ENCODE data around the gene ZNG1B. TPM values are rescaled to one million over a fixed set of nuclear protein-coding genes. Genes with fewer than 3 reads are reported as not detected.
A peak's percentile ranks its signal among the peaks of the same experiment; 100 is the strongest.
"Not testable (repeated sequence)": the region's sequence is repeated elsewhere in the genome, so short reads cannot be mapped to it uniquely, and the experiment has no call there.

Gene ZNG1B
- total RNA-seq, 1 donor, result 26.4 TPM

- DNase-seq (ENCODE audit: insufficient read length, low spot score, missing footprints); H4K20me1 ChIP-seq (ENCODE audit: insufficient read depth, low read length); H3K79me2 ChIP-seq (ENCODE audit: insufficient read depth, low read length); H3K27ac ChIP-seq (ENCODE audit: low read depth, low read length); H3K4me1 ChIP-seq (ENCODE audit: insufficient read depth, low read length); H3K4me2 ChIP-seq (ENCODE audit: insufficient read depth, low read length); H3K36me3 ChIP-seq (ENCODE audit: insufficient read depth, low read length); H3K9me3 ChIP-seq (ENCODE audit: low read depth, low read length); H2AFZ ChIP-seq (ENCODE audit: low read length); H3K4me3 ChIP-seq (ENCODE audit: insufficient read depth, low read length): not testable (repeated sequence)
- peaks cover 12% of the 10 kb centered on the region for H3K27me3 ChIP-seq (ENCODE audit: insufficient read depth, low read length)
These were observed 60.9 kb downstream of the ZNG1B start, which contains the start of gene FOXD4L1 for GRCh38 chr2:113498365-113498764. FOXD4L1 (plus strand) TSS chr2:113498665; CDS start chr2:113499257, 592 bp downstream.

GRCh38 chr2:113499019-113499885, 61.8 kb downstream of the ZNG1B start:
- DNase-seq (ENCODE audit: insufficient read length, low spot score, missing footprints); H3K27ac ChIP-seq (ENCODE audit: low read depth, low read length); H3K4me3 ChIP-seq (ENCODE audit: insufficient read depth, low read length); H3K4me1 ChIP-seq (ENCODE audit: insufficient read depth, low read length); H4K20me1 ChIP-seq (ENCODE audit: insufficient read depth, low read length); H2AFZ ChIP-seq (ENCODE audit: low read length); H3K9me3 ChIP-seq (ENCODE audit: low read depth, low read length); H3K36me3 ChIP-seq (ENCODE audit: insufficient read depth, low read length); H3K79me2 ChIP-seq (ENCODE audit: insufficient read depth, low read length); H3K4me2 ChIP-seq (ENCODE audit: insufficient read depth, low read length): not testable (repeated sequence)
- H3K27me3 ChIP-seq (ENCODE audit: insufficient read depth, low read length), result peaks cover 13% of the 10 kb centered on the region

- H3K27ac ChIP-seq (ENCODE audit: low read depth, low read length), result not testable (repeated sequence)
These were observed 62.6 kb downstream of the ZNG1B start for GRCh38 chr2:113499886-113500722.

GRCh38 chr2:113500723-113501038, 63.2 kb downstream of the ZNG1B start:
- peak; percentile 42 for DNase-seq (ENCODE audit: insufficient read length, low spot score, missing footprints)
- not testable (repeated sequence) for H3K4me1 ChIP-seq (ENCODE audit: insufficient read depth, low read length); H2AFZ ChIP-seq (ENCODE audit: low read length); H4K20me1 ChIP-seq (ENCODE audit: insufficient read depth, low read length); H3K27ac ChIP-seq (ENCODE audit: low read depth, low read length); H3K4me2 ChIP-seq (ENCODE audit: insufficient read depth, low read length); H3K36me3 ChIP-seq (ENCODE audit: insufficient read depth, low read length); H3K79me2 ChIP-seq (ENCODE audit: insufficient read depth, low read length); H3K4me3 ChIP-seq (ENCODE audit: insufficient read depth, low read length); H3K9me3 ChIP-seq (ENCODE audit: low read depth, low read length)
- peaks cover 17% of the 10 kb centered on the region for H3K27me3 ChIP-seq (ENCODE audit: insufficient read depth, low read length)

More at GRCh38 chr2:113499886-113500722, 62.6 kb downstream of the ZNG1B start:
- DNase-seq (ENCODE audit: insufficient read length, low spot score, missing footprints); H3K4me1 ChIP-seq (ENCODE audit: insufficient read depth, low read length); H3K36me3 ChIP-seq (ENCODE audit: insufficient read depth, low read length); H3K79me2 ChIP-seq (ENCODE audit: insufficient read depth, low read length); H3K4me2 ChIP-seq (ENCODE audit: insufficient read depth, low read length); H3K4me3 ChIP-seq (ENCODE audit: insufficient read depth, low read length); H4K20me1 ChIP-seq (ENCODE audit: insufficient read depth, low read length); H3K9me3 ChIP-seq (ENCODE audit: low read depth, low read length); H2AFZ ChIP-seq (ENCODE audit: low read length): not testable (repeated sequence)
- H3K27me3 ChIP-seq (ENCODE audit: insufficient read depth, low read length), result peaks cover 17% of the 10 kb centered on the region

GRCh38 chr2:113502216-113503093, 65.0 kb downstream of the ZNG1B start:
- peak overlapping the region; percentile 51 for H3K4me2 ChIP-seq (ENCODE audit: insufficient read depth, low read length)
- not testable (repeated sequence) for H3K79me2 ChIP-seq (ENCODE audit: insufficient read depth, low read length); H3K36me3 ChIP-seq (ENCODE audit: insufficient read depth, low read length); H3K4me3 ChIP-seq (ENCODE audit: insufficient read depth, low read length); DNase-seq (ENCODE audit: insufficient read length, low spot score, missing footprints); H3K27ac ChIP-seq (ENCODE audit: low read depth, low read length); H2AFZ ChIP-seq (ENCODE audit: low read length); H3K9me3 ChIP-seq (ENCODE audit: low read depth, low read length); H4K20me1 ChIP-seq (ENCODE audit: insufficient read depth, low read length); H3K4me1 ChIP-seq (ENCODE audit: insufficient read depth, low read length)
- peaks cover 17% of the 10 kb centered on the region for H3K27me3 ChIP-seq (ENCODE audit: insufficient read depth, low read length)

- not testable (repeated sequence) for H3K4me1 ChIP-seq (ENCODE audit: insufficient read depth, low read length); H3K4me3 ChIP-seq (ENCODE audit: insufficient read depth, low read length); H4K20me1 ChIP-seq (ENCODE audit: insufficient read depth, low read length); H3K36me3 ChIP-seq (ENCODE audit: insufficient read depth, low read length); H2AFZ ChIP-seq (ENCODE audit: low read length); H3K27ac ChIP-seq (ENCODE audit: low read depth, low read length); H3K79me2 ChIP-seq (ENCODE audit: insufficient read depth, low read length); H3K9me3 ChIP-seq (ENCODE audit: low read depth, low read length)
- H3K4me2 ChIP-seq (ENCODE audit: insufficient read depth, low read length), result peak overlapping the region; percentile 51
- DNase-seq (ENCODE audit: insufficient read length, low spot score, missing footprints), result peak; percentile 71
- peaks cover 19% of the 10 kb centered on the region for H3K27me3 ChIP-seq (ENCODE audit: insufficient read depth, low read length)
These were observed 65.9 kb downstream of the ZNG1B start for GRCh38 chr2:113503094-113504042.

- not testable (repeated sequence) for H3K4me3 ChIP-seq (ENCODE audit: insufficient read depth, low read length)
These were observed 66.6 kb downstream of the ZNG1B start for GRCh38 chr2:113504081-113504480.

More at GRCh38 chr2:113504081-113504480, 66.6 kb downstream of the ZNG1B start:
- H3K36me3 ChIP-seq (ENCODE audit: insufficient read depth, low read length); H3K27ac ChIP-seq (ENCODE audit: low read depth, low read length); DNase-seq (ENCODE audit: insufficient read length, low spot score, missing footprints); H3K4me2 ChIP-seq (ENCODE audit: insufficient read depth, low read length); H3K9me3 ChIP-seq (ENCODE audit: low read depth, low read length); H3K4me1 ChIP-seq (ENCODE audit: insufficient read depth, low read length); H3K79me2 ChIP-seq (ENCODE audit: insufficient read depth, low read length); H4K20me1 ChIP-seq (ENCODE audit: insufficient read depth, low read length); H2AFZ ChIP-seq (ENCODE audit: low read length): not testable (repeated sequence)
- peaks cover 19% of the 10 kb centered on the region for H3K27me3 ChIP-seq (ENCODE audit: insufficient read depth, low read length)

Data from osteoblast (primary cell).